AG10803 (cell line): ENCODE results near the gene BNC2.
"Not testable (repeated sequence)": the region's sequence is repeated elsewhere in the genome, so short reads cannot be mapped to it uniquely, and the experiment has no call there.

Experiments used
- DNase-seq: peaks from one replicate; pipeline ENCODE4 v3.0.0; 2010; ENCODE audit warnings: low read depth
- H3K4me3 ChIP-seq: 2 replicates; pipeline ENCODE4 v1.5.1; 2011; ENCODE audit warnings: mild to moderate bottlenecking, low read length, control low read depth
- TF ChIP-seq, protein P1 (sequence below): conservative IDR thresholded peaks from 2 replicates; pipeline ENCODE4 v1.5.1; 2011; ENCODE audit warnings: mild to moderate bottlenecking, low read length, control low read depth, inconsistent platforms

BNC2 gene

DNA sequence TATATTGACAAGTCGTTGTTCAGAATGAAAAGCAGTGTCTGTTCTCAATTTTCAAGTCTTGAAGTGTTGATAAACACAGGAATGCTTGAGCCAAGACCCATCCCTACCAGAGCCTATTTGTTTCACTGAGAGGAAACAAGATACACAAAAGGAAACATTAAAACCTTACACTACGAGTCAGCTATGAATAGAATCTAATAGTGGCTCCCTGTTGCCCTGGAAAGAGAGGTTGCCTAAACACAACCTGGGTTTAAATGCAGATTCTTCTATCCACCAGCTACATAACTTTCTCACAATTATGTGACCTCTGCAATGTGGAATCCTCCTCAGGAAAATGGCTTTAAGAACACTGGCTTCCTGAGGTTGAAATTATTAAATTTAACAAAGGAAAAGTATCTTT lies 29.1 kb upstream of the BNC2 start:
- peak; percentile 40 for DNase-seq
- TF ChIP-seq, protein P1, sequence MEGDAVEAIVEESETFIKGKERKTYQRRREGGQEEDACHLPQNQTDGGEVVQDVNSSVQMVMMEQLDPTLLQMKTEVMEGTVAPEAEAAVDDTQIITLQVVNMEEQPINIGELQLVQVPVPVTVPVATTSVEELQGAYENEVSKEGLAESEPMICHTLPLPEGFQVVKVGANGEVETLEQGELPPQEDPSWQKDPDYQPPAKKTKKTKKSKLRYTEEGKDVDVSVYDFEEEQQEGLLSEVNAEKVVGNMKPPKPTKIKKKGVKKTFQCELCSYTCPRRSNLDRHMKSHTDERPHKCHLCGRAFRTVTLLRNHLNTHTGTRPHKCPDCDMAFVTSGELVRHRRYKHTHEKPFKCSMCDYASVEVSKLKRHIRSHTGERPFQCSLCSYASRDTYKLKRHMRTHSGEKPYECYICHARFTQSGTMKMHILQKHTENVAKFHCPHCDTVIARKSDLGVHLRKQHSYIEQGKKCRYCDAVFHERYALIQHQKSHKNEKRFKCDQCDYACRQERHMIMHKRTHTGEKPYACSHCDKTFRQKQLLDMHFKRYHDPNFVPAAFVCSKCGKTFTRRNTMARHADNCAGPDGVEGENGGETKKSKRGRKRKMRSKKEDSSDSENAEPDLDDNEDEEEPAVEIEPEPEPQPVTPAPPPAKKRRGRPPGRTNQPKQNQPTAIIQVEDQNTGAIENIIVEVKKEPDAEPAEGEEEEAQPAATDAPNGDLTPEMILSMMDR: no peak
- no peak overlapping the region for H3K4me3 ChIP-seq

DNA sequence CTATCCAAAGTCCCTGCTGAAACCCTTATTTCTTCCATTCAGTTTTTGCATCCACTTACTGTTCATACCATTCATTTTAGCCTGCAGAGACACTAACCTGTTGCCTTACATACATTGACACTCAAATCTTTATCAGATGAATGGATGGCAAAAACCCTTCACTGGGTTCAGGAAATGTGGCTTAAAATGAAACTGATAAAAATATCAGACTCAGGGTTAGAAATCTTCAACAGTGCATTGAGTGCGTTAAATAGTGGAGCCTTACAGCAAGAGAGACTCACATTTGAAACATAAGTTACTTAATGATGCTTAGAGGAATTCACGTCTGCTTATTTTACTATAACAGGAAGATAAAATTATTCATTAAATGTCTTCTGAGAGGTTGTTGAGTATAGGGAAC lies 28.0 kb upstream of the BNC2 start:
- DNase-seq: no peak
- TF ChIP-seq, protein P1: no peak
- H3K4me3 ChIP-seq: no peak overlapping the region

- H3K4me3 ChIP-seq: no peak overlapping the region
- TF ChIP-seq, protein P1: no peak
- no peak for DNase-seq
Observed at GRCh38 chr9:16888594-16888993, 18.1 kb upstream of the BNC2 start.

DNA sequence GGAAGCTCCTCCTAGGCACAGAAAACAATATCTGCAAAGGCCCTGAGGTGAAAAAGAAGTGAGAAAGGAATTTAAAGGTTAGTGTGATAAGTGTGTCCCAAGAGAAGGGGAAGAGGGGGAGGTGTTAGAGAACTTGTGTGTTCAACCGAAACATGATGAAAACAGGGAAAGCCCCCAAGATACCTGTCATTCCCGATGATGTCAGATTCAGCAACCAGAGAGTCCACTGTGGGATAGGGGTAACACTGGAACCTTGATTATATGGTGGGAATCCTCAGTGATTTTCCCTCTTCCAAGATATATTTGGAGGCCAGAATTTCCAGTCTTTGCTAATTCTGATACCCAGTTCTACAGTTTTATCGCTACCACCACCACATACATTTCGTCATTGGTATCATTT lies 15.5 kb upstream of the BNC2 start:
- H3K4me3 ChIP-seq: no peak overlapping the region
- TF ChIP-seq, protein P1: no peak

DNA sequence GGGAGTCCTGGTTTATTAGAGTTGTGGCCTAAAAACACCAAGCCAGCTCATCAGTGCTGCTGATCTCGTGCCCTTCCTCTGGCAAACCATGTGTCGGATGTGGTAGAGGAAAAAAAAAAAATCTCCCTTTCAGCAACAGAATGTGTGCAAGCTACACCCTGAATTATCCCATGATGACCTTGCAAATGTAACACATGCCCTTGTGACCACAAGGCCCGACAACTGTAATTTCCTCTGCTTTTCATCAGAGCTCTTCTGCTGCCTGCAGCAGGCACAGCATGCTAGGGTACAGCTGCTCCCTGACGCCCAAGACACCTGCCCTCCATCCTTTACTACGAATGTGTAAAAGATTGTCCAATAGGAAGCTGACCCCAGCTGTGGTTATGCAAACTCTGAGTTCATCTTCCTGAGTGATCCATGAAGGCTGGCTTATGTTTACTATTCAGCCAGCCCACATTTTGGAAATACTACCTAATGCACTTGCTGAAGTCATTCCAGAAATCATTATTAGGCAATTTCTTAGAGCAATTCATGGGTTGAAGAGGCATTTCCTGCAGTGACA lies 14.6 kb upstream of the BNC2 start:
- H3K4me3 ChIP-seq: no peak overlapping the region
- peak; percentile 94 for DNase-seq
- TF ChIP-seq, protein P1: no peak

More for the DNA sequence above, 15.5 kb upstream of the BNC2 start:
- DNase-seq: no peak

DNA sequence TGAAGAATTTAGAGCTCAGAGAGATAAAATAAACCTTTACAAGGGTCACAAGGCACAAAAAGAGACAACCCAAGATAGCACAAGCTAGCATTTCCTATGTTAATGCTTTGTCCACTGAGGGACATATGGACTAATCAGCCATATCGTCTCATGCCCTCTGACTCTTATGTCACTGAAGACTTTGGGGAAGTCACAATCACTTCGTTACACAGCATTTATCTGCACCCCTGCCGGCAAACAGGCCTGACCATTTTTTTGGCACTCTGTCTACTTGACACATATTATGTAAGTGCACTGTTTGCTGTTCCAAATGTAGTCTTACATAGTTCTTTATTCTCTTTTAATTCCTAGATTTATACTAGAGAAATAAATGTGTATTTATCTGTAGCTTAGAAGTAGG lies 13.9 kb upstream of the BNC2 start:
- no peak for DNase-seq
- H3K4me3 ChIP-seq: no peak overlapping the region
- TF ChIP-seq, protein P1: no peak

DNA sequence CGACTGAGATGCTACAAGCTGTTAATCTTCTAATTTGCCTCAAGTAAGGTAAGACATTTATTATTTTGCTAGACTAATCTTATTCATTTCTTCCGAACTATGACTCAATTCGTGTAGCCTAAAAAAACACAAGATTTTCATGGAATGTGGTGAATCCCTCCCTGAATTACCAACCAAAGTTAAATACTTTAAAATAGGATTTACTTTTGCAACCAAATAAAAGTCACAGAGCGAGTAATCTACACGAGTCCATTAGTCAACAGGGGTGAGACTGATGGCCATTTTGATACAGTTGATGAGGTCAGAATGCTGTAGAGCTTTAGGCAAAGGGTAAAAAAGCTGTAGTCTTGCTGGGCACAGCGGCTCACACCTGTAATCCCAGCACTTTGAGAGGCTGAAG lies 13.1 kb upstream of the BNC2 start:
- TF ChIP-seq, protein P1: no peak
- DNase-seq: no peak
- no peak overlapping the region for H3K4me3 ChIP-seq

GRCh38 chr9:16882440-16882839 lies 12.0 kb upstream of the BNC2 start:
- not testable (repeated sequence) for DNase-seq, H3K4me3 ChIP-seq
